Activated T-helper 17 cell treated with anti-CD3 and anti-CD28 coated beads, Interleukin-2, amount 50 U/mL, for 72 hours (primary cell): ENCODE results near the gene RPL26. TPM values are rescaled to one million over a fixed set of nuclear protein-coding genes. Genes with fewer than 3 reads are reported as not detected.
"Not testable (repeated sequence)": the region's sequence is repeated elsewhere in the genome, so short reads cannot be mapped to it uniquely, and the experiment has no call there.

ENCODE experiments used
- ATAC-seq: fragments of 150-1000 bp; cut with Tn5 transposase; replicated peaks from 2 replicates; pipeline ENCODE4 v1.10.0; 2021; ENCODE audit warnings: mild to moderate bottlenecking, moderate library complexity
- H3K27ac Mint-ChIP-seq: one replicate; pipeline ENCODE4 v1.8.0; 2022; ENCODE audit warnings: mixed read lengths
- H3K27me3 Mint-ChIP-seq: one replicate; pipeline ENCODE4 v1.8.0; 2022; ENCODE audit warnings: mixed read lengths
- H3K36me3 Mint-ChIP-seq: one replicate; pipeline ENCODE4 v1.8.0; 2022; ENCODE audit warnings: low read depth, mild to moderate bottlenecking, mixed read lengths
- H3K4me1 Mint-ChIP-seq: one replicate; pipeline ENCODE4 v1.8.0; 2022; ENCODE audit warnings: mixed read lengths
- H3K4me3 Mint-ChIP-seq: one replicate; pipeline ENCODE4 v1.8.0; 2022; ENCODE audit warnings: mild to moderate bottlenecking, mixed read lengths
- H3K9me3 Mint-ChIP-seq: one replicate; pipeline ENCODE4 v1.8.0; 2022; ENCODE audit warnings: mixed read lengths
- total RNA-seq, 2 donors: library from RNA; stranded (reverse); gene quantifications; one replicate each; pipeline ENCODE4 v1.2.3, GENCODE V29; 2022

The RPL26 gene
- total RNA-seq, 2 donors from 2014 or later: 2,606 to 3,397 TPM

DNA sequence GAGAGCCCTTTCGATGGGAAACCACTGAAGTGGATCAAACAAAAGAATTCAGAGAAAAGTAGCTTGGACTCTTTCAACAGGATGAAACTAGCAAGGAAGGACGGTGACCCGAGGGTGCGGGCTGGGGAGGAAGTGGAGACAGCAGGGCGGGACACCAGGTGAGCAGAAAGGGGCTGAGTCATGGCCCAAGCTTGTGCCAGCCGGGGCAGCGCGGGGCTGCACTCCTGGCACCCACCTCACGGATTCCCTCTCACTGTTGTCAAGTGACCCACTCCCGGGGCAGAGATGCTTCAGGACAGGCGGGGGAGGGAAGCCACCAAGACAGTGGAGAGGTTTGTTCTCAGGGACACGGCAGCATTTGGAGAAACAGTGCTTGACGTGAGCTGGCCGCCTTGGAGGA lies 25.4 kb upstream of the RPL26 start:
- no peak for ATAC-seq
- H3K27ac Mint-ChIP-seq: no peak overlapping the region
- H3K36me3 Mint-ChIP-seq: no peaks in the 10 kb centered on the region

DNA sequence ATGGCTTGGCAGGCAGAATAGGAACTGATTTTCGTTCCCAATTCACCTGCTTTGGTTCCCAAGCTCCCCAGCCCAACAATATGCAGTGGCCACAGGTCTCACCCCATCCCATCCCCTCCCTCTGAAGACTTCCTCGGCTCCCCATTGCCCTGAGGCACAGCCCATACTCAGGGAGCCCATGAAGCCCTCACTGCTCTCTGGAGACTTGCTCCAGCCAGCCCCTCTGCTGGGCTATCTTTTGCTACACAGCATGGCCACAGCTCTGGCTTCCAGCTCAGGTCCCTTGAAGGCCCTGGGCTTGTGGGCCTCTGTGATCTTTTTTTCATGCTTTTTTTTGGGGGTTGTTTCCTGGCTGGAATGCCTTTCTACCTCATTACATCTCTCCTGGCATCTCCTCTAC lies 23.2 kb upstream of the RPL26 start:
- peaks cover 6% of the 10 kb centered on the region for H3K4me1 Mint-ChIP-seq
- no peak overlapping the region for H3K4me3 Mint-ChIP-seq
- peaks cover 9% of the 10 kb centered on the region for H3K27me3 Mint-ChIP-seq
- no peak overlapping the region for H3K27ac Mint-ChIP-seq
- H3K36me3 Mint-ChIP-seq: no peaks in the 10 kb centered on the region
- H3K9me3 Mint-ChIP-seq: no peaks in the 10 kb centered on the region
- no peak for ATAC-seq

More for the DNA sequence above, 25.4 kb upstream of the RPL26 start:
- H3K4me3 Mint-ChIP-seq: no peak overlapping the region
- H3K27me3 Mint-ChIP-seq: peaks cover 3% of the 10 kb centered on the region
- H3K4me1 Mint-ChIP-seq: peaks cover 12% of the 10 kb centered on the region
- H3K9me3 Mint-ChIP-seq: no peaks in the 10 kb centered on the region

DNA sequence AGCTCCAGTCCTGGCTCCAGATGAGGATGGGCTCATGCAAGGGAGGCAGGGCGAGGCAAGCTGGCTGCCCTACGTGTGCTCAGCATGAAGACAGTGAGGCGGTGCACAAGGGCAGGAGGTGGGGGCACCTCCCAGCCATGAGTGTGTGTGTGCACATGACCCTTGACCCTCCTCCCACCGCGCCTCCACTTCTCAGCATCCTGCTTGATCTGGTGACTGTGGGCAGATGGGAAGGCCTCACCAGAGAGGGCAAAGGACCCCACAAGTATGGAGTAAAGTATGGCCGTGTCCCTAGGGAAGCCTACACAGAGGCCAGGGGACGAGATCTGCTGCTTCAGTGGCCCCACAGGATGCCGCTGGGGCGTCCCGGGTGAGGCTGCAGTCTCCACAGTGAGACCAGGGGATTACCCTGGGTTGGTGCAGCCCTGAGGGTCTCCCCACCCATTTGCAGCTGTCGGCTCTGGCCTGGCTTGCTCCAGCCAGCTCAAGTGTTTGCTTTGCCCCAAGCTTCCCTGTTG lies 22.6 kb upstream of the RPL26 start:
- H3K4me1 Mint-ChIP-seq: peaks cover 6% of the 10 kb centered on the region
- no peak overlapping the region for H3K4me3 Mint-ChIP-seq
- H3K27me3 Mint-ChIP-seq: peaks cover 13% of the 10 kb centered on the region
- H3K9me3 Mint-ChIP-seq: no peaks in the 10 kb centered on the region
- no peak overlapping the region for H3K27ac Mint-ChIP-seq
- ATAC-seq: no peak
- H3K36me3 Mint-ChIP-seq: no peaks in the 10 kb centered on the region

DNA sequence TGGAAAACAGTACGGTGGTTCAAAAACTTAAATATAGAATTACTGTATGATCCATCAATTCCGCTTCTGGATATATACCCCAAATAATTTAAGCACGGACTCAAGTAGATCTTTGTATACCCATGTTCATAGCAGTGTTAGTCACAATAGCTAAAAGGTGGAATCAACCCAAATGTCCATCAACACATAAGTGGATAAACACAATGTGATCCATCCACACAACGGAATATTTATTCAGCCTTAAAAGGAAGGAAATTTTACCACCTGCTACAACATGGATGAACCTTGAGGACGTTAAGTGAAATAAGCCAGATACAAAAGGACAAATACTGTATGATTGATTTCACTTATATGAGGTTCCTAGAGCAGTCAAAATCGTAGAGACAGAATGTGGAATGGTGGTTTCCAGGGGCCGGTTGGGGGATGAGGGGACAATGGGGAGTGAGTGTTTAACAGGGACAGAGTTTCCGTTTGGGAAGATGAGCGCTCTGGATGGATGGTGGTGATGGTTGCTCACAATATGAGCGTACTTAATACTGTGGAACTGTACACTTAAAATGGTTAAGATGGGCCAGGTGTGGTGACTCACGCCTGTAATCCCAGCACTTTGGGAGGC lies 20.0 kb upstream of the RPL26 start:
- Mint-ChIP-seq H3K4me1 (no peaks in the 10 kb centered on the region), H3K9me3 (no peaks in the 10 kb centered on the region), H3K27me3 (peaks cover 15% of the 10 kb centered on the region), H3K27ac (no peak overlapping the region), H3K36me3 (no peaks in the 10 kb centered on the region), H3K4me3 (no peak overlapping the region)
- ATAC-seq: no peak

DNA sequence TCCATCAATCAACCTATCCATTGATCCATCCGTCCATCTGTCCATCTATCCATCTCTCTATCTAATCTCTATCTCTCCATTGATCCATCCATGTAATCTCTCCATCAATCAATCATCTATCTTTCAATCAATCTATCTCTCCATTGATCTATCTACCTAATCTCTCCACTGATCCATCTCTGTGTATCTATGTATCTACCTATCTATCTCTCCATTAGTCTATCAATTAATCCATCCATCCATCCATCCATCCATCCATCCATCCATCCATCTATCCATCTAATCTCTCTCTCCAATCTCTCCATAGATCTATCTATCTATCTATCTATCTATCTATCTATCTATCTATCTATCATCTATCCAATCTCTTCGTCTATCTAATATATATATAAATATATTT lies 18.1 kb upstream of the RPL26 start:
- peaks cover 19% of the 10 kb centered on the region for H3K27me3 Mint-ChIP-seq
- H3K36me3 Mint-ChIP-seq: no peaks in the 10 kb centered on the region
- no peak for ATAC-seq
- no peaks in the 10 kb centered on the region for H3K9me3 Mint-ChIP-seq
- H3K4me3 Mint-ChIP-seq: no peak overlapping the region
- no peaks in the 10 kb centered on the region for H3K4me1 Mint-ChIP-seq
- no peak overlapping the region for H3K27ac Mint-ChIP-seq

DNA sequence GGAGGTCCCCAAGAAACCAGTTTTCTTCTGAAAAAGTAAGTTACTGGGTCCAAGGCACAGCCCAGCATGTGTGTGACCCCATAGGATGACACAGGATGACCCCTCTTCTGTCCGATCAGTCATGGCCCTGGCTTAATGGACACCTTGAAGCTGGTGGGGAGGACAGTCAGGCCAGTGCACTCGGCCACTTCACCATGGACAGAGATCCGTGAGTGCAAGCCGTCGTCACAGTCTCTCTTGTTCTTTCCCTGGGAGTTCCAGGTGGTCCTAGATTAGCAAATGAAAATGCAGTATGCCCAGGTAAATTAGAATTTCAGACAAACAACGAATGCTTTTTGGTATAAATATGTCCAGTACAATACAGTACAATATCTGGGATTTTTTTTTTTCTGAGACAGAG lies 16.0 kb upstream of the RPL26 start:
- H3K36me3 Mint-ChIP-seq: no peaks in the 10 kb centered on the region
- H3K4me3 Mint-ChIP-seq: no peak overlapping the region
- ATAC-seq: no peak
- no peaks in the 10 kb centered on the region for H3K9me3 Mint-ChIP-seq
- no peaks in the 10 kb centered on the region for H3K4me1 Mint-ChIP-seq
- H3K27ac Mint-ChIP-seq: no peak overlapping the region
- H3K27me3 Mint-ChIP-seq: peaks cover 19% of the 10 kb centered on the region

DNA sequence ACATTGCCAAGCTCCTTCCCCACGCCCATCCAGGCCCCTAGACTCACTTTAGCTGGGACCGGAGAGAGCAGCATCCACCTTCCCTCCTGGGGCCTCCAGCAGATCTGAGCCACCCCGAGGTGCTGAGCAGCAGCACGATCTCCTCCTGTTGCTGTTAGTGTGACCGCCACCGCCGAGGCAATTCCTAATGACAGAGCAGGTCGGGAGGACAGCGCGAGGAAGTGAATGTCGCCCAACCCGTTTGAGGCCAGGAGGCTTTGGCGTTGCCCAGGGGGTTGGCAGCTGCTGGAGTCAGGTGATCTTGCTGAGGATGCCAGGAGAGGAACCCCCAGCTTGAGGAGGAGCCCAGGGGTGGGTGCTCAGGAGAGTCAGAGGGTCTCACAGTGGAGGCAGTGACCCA lies 14.6 kb upstream of the RPL26 start, which contains the start of gene RNF222:
TSS of gene RNF222 (minus strand) at position 192 of the 400 bp plus-strand sequence. CDS start 4,366 bp downstream, outside the sequence.
- H3K4me1 Mint-ChIP-seq: peaks cover 5% of the 10 kb centered on the region
- no peak for ATAC-seq
- H3K27ac Mint-ChIP-seq: no peak within 1 kb of the TSS
- no peak within 1 kb of the TSS for H3K4me3 Mint-ChIP-seq
- no peaks in the 10 kb centered on the region for H3K36me3 Mint-ChIP-seq
- no peaks in the 10 kb centered on the region for H3K9me3 Mint-ChIP-seq
- peaks cover 14% of the 10 kb centered on the region for H3K27me3 Mint-ChIP-seq

DNA sequence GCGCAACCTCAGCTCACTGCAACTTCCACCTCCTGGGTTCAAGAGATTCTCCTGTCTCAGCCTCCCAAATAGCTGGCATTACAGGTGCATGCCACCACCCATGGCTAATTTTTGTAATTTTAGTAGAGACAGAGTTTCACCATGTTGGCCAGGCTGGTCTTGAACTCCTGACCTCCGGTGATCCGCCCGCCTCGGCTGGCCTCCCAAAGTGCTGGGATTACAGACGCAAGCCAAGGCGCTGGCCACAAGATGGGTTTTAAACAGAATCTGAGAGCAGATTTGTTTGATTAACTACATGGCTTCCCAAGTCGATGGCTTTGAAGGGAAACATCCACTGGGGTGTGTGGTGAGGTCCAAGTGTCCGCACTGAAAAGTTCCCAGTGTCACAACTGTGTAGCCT lies 11.5 kb upstream of the RPL26 start:
- not testable (repeated sequence) for H3K4me1 Mint-ChIP-seq, H3K27me3 Mint-ChIP-seq, H3K27ac Mint-ChIP-seq, H3K4me3 Mint-ChIP-seq, H3K9me3 Mint-ChIP-seq, ATAC-seq, H3K36me3 Mint-ChIP-seq

DNA sequence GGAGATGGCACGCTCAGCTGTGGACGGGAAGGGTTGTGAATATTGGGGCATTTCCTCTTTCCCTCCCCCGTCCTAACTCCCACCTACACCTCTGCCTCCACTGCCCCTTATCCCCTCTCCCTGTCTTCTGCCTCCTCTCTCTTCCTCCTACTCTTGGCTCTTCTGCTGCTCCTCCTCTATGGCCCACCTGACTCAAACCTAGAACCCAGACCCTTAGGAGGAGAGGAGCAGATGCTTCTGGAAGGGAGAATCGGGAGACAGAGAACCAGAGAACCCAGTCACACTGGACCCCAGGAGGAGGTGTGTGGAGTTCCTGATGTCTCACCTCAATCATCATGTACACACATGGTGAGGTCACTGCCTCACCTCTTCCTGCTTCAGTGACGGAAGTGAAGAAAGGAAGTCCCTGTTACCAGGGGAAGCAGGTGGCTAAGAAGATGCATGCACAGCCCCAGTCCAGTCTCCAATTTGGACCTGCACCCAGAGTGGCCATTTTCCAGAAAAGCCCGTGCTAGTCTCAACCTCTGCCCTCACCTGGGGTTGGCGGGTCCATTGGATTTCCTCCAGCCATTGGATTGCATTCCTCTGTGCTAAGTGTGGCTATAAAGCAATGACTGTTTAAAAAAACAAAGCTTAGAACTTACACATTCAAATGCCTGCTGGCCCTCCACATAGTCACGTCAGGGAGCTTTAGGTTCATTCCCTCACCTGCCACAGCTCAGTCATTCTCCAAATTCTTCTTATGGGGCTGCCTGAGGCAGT lies 10.7 kb upstream of the RPL26 start:
- Mint-ChIP-seq H3K27ac (peak overlapping the region; percentile 90), H3K36me3 (no peaks in the 10 kb centered on the region), H3K27me3 (peaks cover 6% of the 10 kb centered on the region), H3K4me1 (peaks cover 5% of the 10 kb centered on the region), H3K9me3 (no peaks in the 10 kb centered on the region), H3K4me3 (peak overlapping the region; percentile 49)
- ATAC-seq: peak; percentile 98

DNA sequence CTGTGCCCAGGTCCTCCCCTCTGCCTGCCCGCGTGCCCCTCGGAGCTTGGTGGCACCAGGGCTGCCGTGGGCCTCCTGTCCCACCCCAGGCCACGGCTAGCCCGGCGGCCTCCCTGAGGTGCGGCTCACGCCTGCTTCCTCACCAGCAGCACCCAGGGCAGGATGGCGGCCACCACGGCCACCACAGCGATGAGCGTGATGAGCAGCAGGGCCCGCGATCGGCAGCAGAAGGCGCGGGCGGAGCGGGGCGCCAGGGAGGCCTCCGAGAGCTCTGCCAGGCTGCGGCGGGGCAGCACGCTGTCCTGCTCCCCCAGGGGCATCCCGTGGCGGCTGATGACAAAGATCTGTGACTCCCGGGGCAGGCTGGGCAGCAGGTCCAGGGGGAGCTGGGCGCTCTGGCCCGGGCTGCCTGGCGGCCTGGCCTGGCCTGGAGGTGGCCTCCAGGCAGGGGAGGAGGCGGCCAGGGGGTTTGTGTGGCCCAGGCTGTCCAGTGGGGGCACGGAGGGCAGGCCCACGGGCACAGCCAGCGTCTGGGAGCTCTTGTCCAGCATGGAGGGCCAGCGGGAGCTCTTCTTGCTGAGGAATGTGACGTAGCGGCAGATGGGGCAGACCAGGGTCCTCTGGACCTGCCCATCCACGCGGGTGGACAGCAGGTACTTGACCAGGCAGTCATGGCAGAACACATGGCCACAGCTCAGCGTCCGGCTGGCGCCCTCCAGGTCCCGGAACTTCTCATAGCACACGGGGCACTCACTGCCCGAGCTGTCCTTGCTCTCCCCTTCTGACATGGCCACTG lies 9.9 kb upstream of the RPL26 start:
- Mint-ChIP-seq H3K27me3 (peaks cover 3% of the 10 kb centered on the region), H3K9me3 (no peaks in the 10 kb centered on the region), H3K4me1 (peaks cover 5% of the 10 kb centered on the region), H3K27ac (peak overlapping the region; percentile 90), H3K36me3 (no peaks in the 10 kb centered on the region), H3K4me3 (peak overlapping the region; percentile 49)
- no peak for ATAC-seq

DNA sequence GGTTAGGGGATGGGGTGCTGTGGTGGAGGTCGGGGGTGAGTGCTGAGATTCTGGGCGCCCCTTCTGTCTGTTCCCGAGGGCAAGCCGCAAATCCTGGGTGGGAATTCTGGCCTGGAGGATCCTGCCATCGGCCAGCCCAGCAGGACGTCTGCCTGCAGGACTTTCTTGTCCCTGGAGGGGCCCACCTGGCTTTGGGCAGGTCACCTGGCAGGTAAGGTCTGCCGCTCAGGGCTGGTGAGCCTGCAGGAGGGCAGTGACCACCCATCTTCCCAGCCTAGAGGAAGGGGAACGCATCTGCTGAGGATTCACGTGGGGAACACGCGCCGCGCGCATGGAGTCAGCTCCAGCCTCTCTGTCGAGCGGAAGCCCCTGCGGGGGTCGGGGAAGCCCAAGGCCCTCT lies 9.3 kb upstream of the RPL26 start:
- H3K27me3 Mint-ChIP-seq: no peaks in the 10 kb centered on the region
- no peaks in the 10 kb centered on the region for H3K9me3 Mint-ChIP-seq
- no peaks in the 10 kb centered on the region for H3K36me3 Mint-ChIP-seq
- no peak overlapping the region for H3K27ac Mint-ChIP-seq
- no peak for ATAC-seq
- H3K4me3 Mint-ChIP-seq: no peak overlapping the region
- H3K4me1 Mint-ChIP-seq: peaks cover 5% of the 10 kb centered on the region

DNA sequence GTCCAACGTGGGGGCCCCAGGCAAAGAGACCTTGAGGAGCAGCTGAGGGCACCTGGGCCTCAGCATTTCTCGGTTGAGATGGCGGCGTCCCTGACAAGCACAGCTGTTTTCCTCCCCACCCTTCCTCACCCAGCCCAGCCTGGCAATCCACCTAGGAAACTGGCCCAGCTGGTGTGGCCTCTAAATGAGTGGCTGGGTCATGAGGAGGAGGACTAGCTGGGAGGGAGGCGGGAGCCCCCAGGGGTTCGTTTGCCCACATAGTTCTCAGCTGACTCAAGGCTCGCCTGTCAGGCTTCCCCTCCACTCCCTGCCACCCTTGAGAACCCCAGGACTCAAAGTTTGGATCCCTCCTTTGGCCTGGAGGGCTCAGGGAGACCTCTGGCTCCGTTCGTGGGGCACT lies 8.7 kb upstream of the RPL26 start:
- Mint-ChIP-seq H3K27ac (no peak overlapping the region), H3K36me3 (no peaks in the 10 kb centered on the region), H3K9me3 (no peaks in the 10 kb centered on the region), H3K27me3 (no peaks in the 10 kb centered on the region), H3K4me3 (no peak overlapping the region), H3K4me1 (peaks cover 5% of the 10 kb centered on the region)
- ATAC-seq: no peak

GRCh38 chr17:8387914-8388651 lies 5.1 kb upstream of the RPL26 start:
- no peak overlapping the region for H3K4me3 Mint-ChIP-seq
- ATAC-seq: no peak
- H3K27me3 Mint-ChIP-seq: no peaks in the 10 kb centered on the region
- H3K9me3 Mint-ChIP-seq: no peaks in the 10 kb centered on the region
- peaks cover 3% of the 10 kb centered on the region for H3K36me3 Mint-ChIP-seq
- peaks cover 8% of the 10 kb centered on the region for H3K4me1 Mint-ChIP-seq
- H3K27ac Mint-ChIP-seq: peak overlapping the region; percentile 35

DNA sequence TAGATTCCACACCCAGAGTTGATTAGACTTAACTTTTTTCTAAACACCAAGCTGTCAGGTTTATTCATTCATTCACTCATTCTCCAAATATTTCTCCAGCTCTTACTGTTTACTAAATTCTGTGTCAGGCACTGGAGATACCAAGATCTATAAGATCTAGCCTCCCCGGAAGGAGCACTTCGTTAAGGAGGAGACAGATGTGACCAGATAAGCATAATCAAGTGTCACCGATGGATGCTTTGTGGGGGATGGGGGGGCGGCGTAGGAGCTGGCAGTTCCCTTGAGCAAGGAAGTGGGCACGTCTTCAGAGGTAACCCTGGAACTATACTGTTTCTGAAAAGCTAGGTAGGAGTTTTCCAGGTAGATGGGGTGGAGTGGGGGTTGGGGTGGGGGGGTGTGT lies 3.8 kb upstream of the RPL26 start:
- no peak for ATAC-seq
- H3K4me1 Mint-ChIP-seq: peaks cover 8% of the 10 kb centered on the region
- no peak overlapping the region for H3K27ac Mint-ChIP-seq
- no peak overlapping the region for H3K4me3 Mint-ChIP-seq
- H3K9me3 Mint-ChIP-seq: no peaks in the 10 kb centered on the region
- no peaks in the 10 kb centered on the region for H3K27me3 Mint-ChIP-seq
- H3K36me3 Mint-ChIP-seq: peaks cover 15% of the 10 kb centered on the region
